Keratinocyte (primary cell): ENCODE data around the gene ANTKMT. TPM values are rescaled to one million over a fixed set of nuclear protein-coding genes. Genes with fewer than 3 reads are reported as not detected.
A peak's percentile ranks its signal among the peaks of the same experiment; 100 is the strongest.

Experiments
- DNase-seq: peaks from one replicate; pipeline ENCODE4 v3.0.0-alpha.2; 2011; ENCODE audit warnings: low read depth, missing footprints, low spot score
- FAIRE-seq: peaks from 2 replicates; lab custom pipeline; 2011; peaks lifted over from hg19 to GRCh38; lab: Jason Lieb, UNC
- H2AFZ ChIP-seq: 2 replicates; pipeline ENCODE4 v1.6.0; 2012; ENCODE audit warnings: low read length, control low read depth, inconsistent platforms; ENCODE audit not compliant: control insufficient read depth
- H3K27ac ChIP-seq: 2 replicates; pipeline ENCODE4 v1.5.1; 2011; ENCODE audit warnings: low read length; ENCODE audit not compliant: control insufficient read depth, insufficient read depth
- H3K27me3 ChIP-seq: 3 replicates; pipeline ENCODE4 v1.6.0; 2011; ENCODE audit warnings: low read length; ENCODE audit not compliant: control insufficient read depth, insufficient read depth; ENCODE audit errors: extremely low read depth
- H3K36me3 ChIP-seq, 2 experiments: 2 replicates in 1 of 2; 3 replicates in 1 of 2; pipeline ENCODE4 v1.5.1; 2011; ENCODE audit warnings: low read length in 2 of 2, mild to moderate bottlenecking in 1 of 2; ENCODE audit not compliant: control insufficient read depth in 2 of 2, insufficient read depth in 2 of 2; ENCODE audit errors: extremely low read depth in 1 of 2
- H3K4me1 ChIP-seq: 3 replicates; pipeline ENCODE4 v1.5.1; 2011; ENCODE audit warnings: low read length; ENCODE audit not compliant: control insufficient read depth, insufficient read depth; ENCODE audit errors: extremely low read depth
- H3K4me2 ChIP-seq: 3 replicates; pipeline ENCODE4 v1.6.0; 2011; ENCODE audit warnings: low read depth, low read length; ENCODE audit not compliant: control insufficient read depth, insufficient read depth; ENCODE audit errors: extremely low read depth
- H3K4me3 ChIP-seq, 3 experiments: fragments of 200-600 bp in 1 of 3; sonication (generic) in 1 of 3; 2 replicates in 2 of 3; 3 replicates in 1 of 3; pipeline ENCODE4 v1.5.1; 2011 to 2016; ENCODE audit warnings: low read length in 3 of 3, mild to moderate bottlenecking in 3 of 3, control low read depth in 2 of 3, inconsistent platforms in 1 of 3, low read depth in 1 of 3, mixed read lengths in 1 of 3, mixed run types in 1 of 3, moderate library complexity in 1 of 3; ENCODE audit not compliant: control insufficient read depth in 2 of 3, insufficient read depth in 2 of 3; ENCODE audit errors: extremely low read depth in 1 of 3
- H3K79me2 ChIP-seq: 2 replicates; pipeline ENCODE4 v1.6.0; 2012; ENCODE audit warnings: low read length; ENCODE audit not compliant: control insufficient read depth, insufficient read depth
- H3K9ac ChIP-seq: 3 replicates; pipeline ENCODE4 v1.6.0; 2011; ENCODE audit warnings: low read length; ENCODE audit not compliant: control insufficient read depth, insufficient read depth; ENCODE audit errors: extremely low read depth
- H3K9me1 ChIP-seq: 3 replicates; pipeline ENCODE4 v1.6.0; 2011; ENCODE audit warnings: low read length; ENCODE audit not compliant: control insufficient read depth, insufficient read depth; ENCODE audit errors: extremely low read depth
- H3K9me3 ChIP-seq: 2 replicates; pipeline ENCODE4 v1.5.1; 2012; ENCODE audit warnings: low read depth, low read length; ENCODE audit not compliant: control insufficient read depth
- H4K20me1 ChIP-seq: 3 replicates; pipeline ENCODE4 v1.6.0; 2011; ENCODE audit warnings: low read length; ENCODE audit not compliant: control insufficient read depth, insufficient read depth; ENCODE audit errors: extremely low read depth
- EZH2 ChIP-seq: IDR thresholded peaks from one replicate; pipeline ENCODE4 v1.6.1; 2012; ENCODE audit warnings: inconsistent platforms, mild to moderate bottlenecking, low read length, moderate library complexity
- dilution Hi-C: fragments of 300-500 bp; cut with MboI; formaldehyde crosslinking; loops from one replicate; pipeline ENCODE4 v1.7.0; 2020; ENCODE audit warnings: low sequenced_read_pairs; ENCODE audit not compliant: extremely low pct_ligation_motif_present
- polyA plus RNA-seq, 5 experiments: library from polyadenylated mRNA; depleted of rRNA in 3 of 5; stranded (reverse) in 3 of 5; stranded (forward) in 1 of 5; unstranded in 1 of 5; fragments of >200 nt; gene quantifications; 1 replicate in 1 of 5; 2 replicates in 3 of 5; 3 replicates in 1 of 5; pipeline versions ENCODE4 v1.2.1 to v1.2.3, GENCODE V29; 2011 to 2012; ENCODE audit warnings: missing spikeins in 2 of 5, low read depth in 1 of 5, low replicate concordance in 1 of 5
- TF ChIP-seq, protein P1 (sequence below), 3 experiments: IDR thresholded peaks in 1 of 3; conservative IDR thresholded peaks in 1 of 3; optimal IDR thresholded peaks in 1 of 3; 2 replicates in 2 of 3; 3 replicates in 1 of 3; pipeline versions ENCODE3 to v1.5.1; 2011; ENCODE audit warnings: low read length in 3 of 3, mild to moderate bottlenecking in 3 of 3, moderate library complexity in 2 of 3, control low read depth in 1 of 3, inconsistent platforms in 1 of 3; ENCODE audit not compliant: insufficient read depth in 2 of 3; ENCODE audit errors: extremely low read depth in 1 of 3

Gene ANTKMT
- polyA plus RNA-seq, 1 donor (not counting 4 experiments of a cell fraction or from before 2014, with no cell fraction given) = 5.6 TPM

DNA sequence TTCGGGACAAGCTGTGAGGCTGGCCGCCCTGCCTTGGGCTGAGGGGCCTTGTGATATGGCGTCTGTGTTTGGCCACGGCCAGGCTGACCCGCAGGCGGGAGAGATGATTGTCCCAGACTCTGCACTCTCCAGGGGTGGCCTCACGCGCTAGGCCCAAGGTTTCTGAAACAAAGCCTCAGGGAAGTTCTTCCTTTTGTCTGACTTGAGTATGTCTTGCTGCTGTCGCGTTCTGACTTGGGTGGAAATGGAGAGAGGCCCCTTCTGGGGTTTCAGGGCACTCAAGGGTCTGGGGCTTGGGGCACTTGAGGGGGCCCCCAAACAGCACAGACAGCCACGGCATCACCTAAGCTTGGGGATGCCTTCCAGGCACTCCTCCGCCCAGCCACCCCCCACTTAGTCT, 9.9 kb upstream of the ANTKMT start:
- no peak for DNase-seq
- Histone ChIP-seq H3K9me1 (no peaks in the 10 kb centered on the region), H3K27ac (no peak overlapping the region), H2AFZ (no peak overlapping the region), H3K9me3 (no peaks in the 10 kb centered on the region), H3K79me2 (peaks cover under 1% of the 10 kb centered on the region), H3K9ac (no peak overlapping the region), H4K20me1 (peaks cover 2% of the 10 kb centered on the region), H3K36me3 (no peaks in the 10 kb centered on the region), H3K4me1 (peaks cover 16% of the 10 kb centered on the region), H3K27me3 (peaks cover 55% of the 10 kb centered on the region), H3K4me3 (no peak overlapping the region), H3K4me2 (no peak overlapping the region)
- dilution Hi-C loops = no loop called here
- no peak for TF ChIP-seq EZH2
- TF ChIP-seq, protein P1, sequence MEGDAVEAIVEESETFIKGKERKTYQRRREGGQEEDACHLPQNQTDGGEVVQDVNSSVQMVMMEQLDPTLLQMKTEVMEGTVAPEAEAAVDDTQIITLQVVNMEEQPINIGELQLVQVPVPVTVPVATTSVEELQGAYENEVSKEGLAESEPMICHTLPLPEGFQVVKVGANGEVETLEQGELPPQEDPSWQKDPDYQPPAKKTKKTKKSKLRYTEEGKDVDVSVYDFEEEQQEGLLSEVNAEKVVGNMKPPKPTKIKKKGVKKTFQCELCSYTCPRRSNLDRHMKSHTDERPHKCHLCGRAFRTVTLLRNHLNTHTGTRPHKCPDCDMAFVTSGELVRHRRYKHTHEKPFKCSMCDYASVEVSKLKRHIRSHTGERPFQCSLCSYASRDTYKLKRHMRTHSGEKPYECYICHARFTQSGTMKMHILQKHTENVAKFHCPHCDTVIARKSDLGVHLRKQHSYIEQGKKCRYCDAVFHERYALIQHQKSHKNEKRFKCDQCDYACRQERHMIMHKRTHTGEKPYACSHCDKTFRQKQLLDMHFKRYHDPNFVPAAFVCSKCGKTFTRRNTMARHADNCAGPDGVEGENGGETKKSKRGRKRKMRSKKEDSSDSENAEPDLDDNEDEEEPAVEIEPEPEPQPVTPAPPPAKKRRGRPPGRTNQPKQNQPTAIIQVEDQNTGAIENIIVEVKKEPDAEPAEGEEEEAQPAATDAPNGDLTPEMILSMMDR (optimal IDR thresholded peaks at IDR 0.05 in 1 of 3, IDR thresholded peaks at IDR 0.05 in 1 of 3, conservative IDR thresholded peaks at IDR 0.05 in 1 of 3; ENCODE audit: extremely low read depth in 1 of 3, insufficient read depth in 2 of 3, low read length in 3 of 3) = no peak
- no peak for FAIRE-seq

DNA sequence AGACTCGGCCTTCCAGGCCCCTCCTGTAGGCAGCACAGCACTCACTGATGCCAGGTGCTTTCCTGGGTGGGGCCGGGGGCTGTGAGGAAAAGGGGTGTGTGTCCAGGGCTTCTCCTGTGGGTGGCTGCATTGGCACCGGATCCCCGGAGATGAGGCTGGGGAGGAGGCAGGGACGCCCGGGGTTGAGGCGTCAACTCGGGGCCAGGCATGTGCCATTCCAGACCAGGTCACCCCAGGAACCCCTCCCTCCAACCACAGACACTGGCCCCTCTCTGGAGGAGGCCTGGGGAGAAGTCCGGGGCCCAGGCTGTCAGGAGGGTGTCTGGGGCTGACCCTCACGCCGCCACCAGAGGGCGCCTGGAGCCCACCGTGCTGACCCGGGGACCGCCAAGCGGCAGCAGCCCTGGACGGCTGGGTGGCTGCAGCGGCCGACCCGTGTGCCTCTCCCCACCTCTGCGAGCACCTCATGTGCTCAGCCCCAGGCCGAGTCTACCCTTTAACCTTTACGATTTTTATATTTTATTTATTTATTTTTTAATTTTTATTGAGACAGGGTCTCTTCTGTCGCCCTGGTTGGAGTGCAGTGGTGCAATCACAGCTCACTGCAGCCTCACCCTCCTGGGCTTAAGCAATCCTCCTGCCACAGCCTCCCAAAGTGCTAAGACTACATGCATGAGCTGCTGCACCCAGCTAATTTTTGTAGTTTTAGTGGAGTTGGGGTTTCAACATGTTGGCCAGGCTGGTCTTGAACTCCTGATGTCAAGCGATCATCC, 9.2 kb upstream of the ANTKMT start:
- Histone ChIP-seq H3K4me2 (peak overlapping the region; percentile 10), H3K9me3 (no peaks in the 10 kb centered on the region), H3K79me2 (peaks cover 5% of the 10 kb centered on the region), H3K27ac (no peak overlapping the region), H3K4me1 (peaks cover 20% of the 10 kb centered on the region), H3K27me3 (peaks cover 48% of the 10 kb centered on the region), H4K20me1 (peaks cover 6% of the 10 kb centered on the region), H3K4me3 (no peak overlapping the region), H3K9ac (no peak overlapping the region), H3K9me1 (no peaks in the 10 kb centered on the region), H3K36me3 (no peaks in the 10 kb centered on the region), H2AFZ (no peak overlapping the region)
- no peak for TF ChIP-seq EZH2
- TF ChIP-seq, protein P1 (optimal IDR thresholded peaks at IDR 0.05 in 1 of 3, IDR thresholded peaks at IDR 0.05 in 1 of 3, conservative IDR thresholded peaks at IDR 0.05 in 1 of 3; ENCODE audit: extremely low read depth in 1 of 3, insufficient read depth in 2 of 3, low read length in 3 of 3) = peak; percentile 68 to 94 (median 92)
- no peak for DNase-seq
- dilution Hi-C loops = no loop called here
- no peak for FAIRE-seq
